SW480 (cell line): Measurements from ENCODE around the gene GPR32.
"Not testable (repeated sequence)": the region's sequence is repeated elsewhere in the genome, so short reads cannot be mapped to it uniquely, and the experiment has no call there.

Source experiments
- DNase-seq: peaks from one replicate; pipeline ENCODE4 v3.0.0-alpha.2; 2016; ENCODE audit warnings: low spot score

Gene GPR32, protein sequence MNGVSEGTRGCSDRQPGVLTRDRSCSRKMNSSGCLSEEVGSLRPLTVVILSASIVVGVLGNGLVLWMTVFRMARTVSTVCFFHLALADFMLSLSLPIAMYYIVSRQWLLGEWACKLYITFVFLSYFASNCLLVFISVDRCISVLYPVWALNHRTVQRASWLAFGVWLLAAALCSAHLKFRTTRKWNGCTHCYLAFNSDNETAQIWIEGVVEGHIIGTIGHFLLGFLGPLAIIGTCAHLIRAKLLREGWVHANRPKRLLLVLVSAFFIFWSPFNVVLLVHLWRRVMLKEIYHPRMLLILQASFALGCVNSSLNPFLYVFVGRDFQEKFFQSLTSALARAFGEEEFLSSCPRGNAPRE

DNA sequence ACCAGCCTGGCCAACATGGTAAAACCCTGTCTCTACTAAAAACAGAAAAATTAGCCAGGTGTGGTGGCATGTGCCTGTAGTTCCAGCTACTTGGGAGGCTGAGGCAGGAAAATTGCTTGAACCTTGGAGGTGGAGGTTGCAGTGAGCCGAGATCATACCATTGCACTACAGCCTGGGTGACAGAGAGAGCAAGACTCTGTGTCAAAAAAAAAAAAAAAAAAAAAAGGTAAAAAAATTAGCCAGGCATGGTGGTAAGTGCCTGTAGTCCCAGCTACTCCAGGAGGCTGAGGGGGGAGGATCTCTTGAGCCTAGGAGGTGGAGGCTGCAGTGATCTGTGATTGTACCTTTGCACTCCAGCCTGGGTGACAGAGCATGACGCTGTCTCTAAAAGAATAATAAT is at the start of gene GPR32:
TSS of gene GPR32 (plus strand) at position 301 of the 400 bp plus-strand sequence. CDS start 137 bp downstream, outside the sequence.
- DNase-seq, result not testable (repeated sequence)

DNA sequence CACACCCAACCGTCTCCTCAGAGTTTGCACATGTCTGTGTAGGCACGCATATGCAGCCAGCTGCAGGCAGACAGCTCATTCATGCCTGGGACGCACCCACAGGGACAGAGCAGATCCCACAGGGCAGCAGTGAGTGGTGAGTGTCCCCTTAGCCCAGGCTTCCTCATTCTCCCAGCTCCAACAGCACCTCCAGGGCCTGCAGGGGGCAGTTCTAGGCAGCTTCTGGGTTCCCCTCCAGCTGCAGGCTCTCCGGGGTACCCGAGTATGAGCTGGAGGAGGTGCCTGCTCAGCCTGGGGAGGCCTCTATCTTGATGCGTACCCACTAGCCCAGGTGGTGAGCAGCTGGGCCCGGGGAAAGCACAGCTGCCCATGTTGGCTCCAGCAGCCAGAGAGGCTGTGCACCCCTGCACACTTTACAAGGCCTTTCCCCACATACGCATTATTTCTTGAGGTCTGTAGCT is 49.3 kb upstream of the GPR32 start:
- DNase-seq, result peak; percentile 82

DNA sequence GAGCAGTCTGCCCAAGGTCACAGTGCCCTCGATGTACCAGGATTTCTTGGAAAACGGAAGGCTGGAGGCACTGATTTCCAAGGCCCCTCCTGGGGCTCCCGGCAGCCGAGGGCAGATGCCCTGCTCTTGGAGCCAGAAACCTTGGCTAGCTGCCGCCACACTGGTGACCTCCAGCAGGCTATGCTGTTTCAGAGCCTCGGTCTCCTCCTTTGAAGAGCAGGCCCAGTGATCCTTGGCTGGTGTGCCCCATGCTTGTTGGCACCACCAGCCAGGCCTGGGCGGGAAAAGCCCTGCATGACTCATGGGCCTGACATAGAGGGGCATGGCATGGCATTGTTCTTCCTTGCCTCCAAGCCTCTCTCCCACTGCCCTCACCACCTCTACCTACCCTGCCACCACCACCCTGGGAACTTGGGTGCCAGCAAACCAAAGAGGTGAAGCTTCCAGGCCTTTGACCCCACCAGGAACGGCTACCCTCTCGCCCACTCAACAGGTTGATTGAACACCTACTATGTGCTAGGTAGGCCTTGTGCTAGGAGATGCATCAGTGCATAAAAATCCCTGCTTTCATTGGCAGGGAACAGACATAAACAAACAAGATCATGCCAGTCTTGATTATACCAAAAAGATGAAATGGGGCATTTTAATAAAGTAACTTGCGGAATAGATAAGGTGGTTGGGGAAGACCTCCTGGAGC is 48.7 kb upstream of the GPR32 start:
- peak; percentile 68 for DNase-seq

DNA sequence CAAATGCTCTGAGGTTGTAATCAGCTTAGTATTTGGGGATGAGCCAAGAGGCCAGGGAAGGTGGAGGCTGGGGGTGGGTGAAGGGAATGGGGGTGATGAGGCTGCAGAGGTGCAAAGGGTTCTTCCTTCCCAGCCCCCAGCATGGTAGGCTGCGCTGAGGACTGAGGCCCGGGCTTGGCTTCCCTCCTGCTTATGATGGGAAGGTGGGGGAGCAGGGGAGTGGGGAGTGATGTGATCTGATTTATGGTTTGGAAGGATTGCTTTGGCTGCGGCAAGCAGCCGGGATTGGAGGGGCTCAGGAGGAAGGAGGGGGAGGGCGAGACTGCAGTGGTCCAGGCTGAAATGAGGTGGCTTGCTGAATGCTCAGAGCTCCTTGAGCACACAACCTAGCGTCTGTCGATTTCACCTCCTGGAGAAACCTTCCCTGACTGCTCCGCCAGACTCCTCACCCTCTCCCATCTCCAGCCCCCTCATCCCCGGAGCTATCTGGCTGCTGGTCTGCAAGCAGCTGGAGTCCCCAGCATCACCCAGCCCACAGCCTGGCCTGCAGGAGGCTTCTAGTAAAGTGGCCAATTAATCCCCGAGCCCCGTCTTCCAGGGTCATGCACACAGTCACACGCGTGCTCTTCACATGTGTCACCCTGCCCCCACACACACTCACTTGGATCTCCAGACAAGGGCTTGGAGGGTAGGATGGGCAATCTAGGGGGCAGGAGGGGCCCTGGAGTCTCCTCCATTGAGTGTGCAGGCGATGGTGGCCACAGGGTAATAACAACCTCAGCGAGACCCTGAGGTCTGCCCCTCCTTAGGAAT is 47.9 kb upstream of the GPR32 start:
- no peak for DNase-seq

DNA sequence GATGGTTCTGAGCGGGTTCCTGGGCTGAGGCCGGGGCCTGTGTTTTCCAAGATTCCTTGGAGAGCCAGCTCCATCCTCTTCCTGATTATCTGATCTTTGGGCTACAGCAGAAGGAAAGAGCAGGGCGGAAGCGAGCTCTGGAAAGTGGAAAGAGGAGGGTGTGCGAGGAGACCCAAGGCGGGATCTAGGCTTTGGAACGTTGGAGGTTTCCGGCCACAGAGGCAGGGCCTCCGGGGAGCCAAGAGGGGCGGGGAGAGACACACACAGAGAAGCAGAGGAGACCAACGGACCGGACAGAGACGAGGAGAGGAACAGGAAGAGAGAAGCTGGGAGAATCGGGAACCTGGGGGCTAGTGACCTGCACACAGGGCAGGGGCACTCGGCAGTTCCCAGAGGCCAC is 47.2 kb upstream of the GPR32 start, which contains the start of gene CLEC11A:
TSS of gene CLEC11A (plus strand) at position 296 of the 400 bp plus-strand sequence. CDS start 162 bp downstream, outside the sequence.
- no peak for DNase-seq

DNA sequence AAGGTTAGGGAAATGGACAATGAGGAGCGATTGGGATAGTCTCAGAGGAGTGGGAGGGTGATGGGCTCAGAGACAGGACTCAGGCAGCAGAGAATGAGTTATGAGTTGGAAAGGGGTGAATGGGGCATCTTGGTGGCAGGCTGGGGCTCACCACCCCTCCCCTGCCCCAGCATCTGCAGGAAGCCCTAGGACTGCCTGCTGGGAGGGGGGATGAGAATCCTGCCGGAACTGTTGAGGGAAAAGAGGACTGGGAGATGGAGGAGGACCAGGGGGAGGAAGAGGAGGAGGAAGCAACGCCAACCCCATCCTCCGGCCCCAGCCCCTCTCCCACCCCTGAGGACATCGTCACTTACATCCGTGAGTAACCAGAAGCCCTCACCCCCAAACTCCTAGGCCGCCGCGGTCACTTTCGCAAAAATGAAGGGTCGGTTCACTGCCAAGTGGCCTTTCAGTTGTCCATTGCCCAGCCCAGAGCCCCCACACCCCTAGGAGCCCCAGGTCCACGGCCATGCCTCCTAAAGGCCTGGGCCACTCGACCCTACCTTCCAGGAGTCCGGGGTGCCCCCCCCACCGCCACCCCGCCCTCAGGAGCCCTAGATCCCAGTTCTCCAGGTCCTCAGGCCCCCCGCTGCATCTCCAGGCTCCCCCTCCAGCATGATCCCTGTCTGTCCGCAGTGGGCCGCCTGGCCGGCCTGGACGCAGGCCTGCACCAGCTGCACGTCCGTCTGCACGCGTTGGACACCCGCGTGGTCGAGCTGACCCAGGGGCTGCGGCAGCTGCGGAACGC is 46.3 kb upstream of the GPR32 start:
- DNase-seq, result no peak

DNA sequence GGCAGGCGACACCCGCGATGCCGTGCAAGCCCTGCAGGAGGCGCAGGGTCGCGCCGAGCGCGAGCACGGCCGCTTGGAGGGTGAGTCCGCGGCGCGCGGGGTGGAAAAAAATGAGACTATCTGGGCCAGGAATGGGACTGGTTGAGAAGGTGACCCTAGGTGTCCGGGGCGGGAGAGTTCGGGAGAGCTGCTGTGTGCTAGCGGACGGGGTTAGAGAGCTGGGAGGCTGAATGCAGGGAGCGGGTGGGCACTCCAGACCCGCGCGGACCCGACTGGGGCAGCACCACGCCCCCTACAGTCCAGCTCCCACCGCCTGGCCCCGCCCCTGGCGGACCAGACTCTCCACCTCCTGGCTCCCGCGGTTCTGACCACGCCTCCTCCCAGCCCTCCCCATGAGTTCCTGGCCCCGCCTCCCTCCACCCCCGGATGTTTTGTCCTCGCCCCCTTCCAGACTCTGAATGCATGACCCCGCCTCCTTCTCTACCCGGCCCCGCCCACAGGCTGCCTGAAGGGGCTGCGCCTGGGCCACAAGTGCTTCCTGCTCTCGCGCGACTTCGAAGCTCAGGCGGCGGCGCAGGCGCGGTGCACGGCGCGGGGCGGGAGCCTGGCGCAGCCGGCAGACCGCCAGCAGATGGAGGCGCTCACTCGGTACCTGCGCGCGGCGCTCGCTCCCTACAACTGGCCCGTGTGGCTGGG is 45.6 kb upstream of the GPR32 start:
- DNase-seq, result peak; percentile 99

DNA sequence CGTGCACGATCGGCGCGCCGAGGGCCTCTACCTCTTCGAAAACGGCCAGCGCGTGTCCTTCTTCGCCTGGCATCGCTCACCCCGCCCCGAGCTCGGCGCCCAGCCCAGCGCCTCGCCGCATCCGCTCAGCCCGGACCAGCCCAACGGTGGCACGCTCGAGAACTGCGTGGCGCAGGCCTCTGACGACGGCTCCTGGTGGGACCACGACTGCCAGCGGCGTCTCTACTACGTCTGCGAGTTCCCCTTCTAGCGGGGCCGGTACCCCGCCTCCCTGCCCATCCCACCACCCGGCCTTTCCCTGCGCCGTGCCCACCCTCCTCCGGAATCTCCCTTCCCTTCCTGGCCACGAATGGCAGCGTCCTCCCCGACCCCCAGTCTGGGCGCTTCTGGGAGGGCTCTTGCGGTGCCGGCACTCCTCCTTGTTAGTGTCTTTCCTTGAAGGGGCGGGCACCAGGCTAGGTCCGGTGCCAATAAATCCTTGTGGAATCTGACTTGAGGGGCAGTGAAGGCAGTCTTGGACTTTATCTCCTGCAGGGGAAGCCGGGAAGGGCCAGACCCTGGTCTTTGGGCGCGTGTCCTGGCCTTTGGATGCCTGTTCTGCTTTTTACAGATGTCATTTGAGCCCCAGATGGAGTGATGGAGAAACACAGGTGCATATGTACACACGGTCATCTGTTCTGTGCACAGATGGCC is 44.9 kb upstream of the GPR32 start:
- DNase-seq, result no peak

DNA sequence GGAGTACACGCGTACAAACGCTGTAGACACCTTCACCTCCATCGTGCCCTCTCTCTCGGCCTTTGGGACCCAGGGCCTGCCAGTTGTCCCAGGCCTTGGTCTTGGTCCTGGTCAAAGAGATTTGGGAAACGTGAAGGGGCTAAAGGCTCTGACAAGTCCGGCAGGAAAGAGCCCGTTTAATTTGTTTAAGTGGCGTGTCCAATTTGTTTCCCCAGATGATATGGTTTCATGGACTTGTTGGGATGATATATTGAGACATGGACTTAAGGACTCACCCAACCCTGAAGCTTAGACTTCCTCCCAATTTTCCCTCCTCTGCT is 44.4 kb upstream of the GPR32 start:
- DNase-seq, result no peak

DNA sequence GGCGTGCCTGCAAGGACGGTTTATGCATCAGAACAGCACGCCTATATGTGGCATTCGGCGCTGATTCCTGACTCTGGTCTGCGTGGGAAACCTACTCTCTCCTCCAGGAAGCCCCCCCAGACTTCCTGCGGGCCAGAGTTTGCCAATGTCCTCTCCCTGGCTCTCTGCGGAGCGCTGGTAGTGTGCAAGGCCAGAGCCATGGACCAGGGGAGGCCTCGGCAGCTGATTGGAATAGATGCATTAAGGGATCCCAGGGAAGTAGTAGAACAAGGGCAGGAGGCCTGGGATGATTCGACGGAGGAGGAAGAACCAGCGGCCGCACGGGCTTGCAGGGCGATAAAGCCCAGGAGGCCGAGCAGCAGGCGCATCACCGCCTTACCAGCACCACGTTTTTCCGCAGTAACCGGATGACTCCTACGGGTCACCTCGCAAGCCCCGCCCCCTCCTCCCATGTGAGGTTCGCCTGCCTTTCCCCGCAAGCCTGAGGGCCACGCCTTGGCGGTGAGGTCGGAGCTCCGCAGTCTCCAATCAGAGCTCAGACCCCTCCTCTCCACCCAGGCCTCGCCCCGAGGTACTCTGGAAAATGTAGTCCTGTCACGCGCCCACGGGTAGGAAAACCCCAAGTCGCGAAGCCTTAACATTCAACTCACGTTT is 42.1 kb upstream of the GPR32 start:
- DNase-seq, result no peak

DNA sequence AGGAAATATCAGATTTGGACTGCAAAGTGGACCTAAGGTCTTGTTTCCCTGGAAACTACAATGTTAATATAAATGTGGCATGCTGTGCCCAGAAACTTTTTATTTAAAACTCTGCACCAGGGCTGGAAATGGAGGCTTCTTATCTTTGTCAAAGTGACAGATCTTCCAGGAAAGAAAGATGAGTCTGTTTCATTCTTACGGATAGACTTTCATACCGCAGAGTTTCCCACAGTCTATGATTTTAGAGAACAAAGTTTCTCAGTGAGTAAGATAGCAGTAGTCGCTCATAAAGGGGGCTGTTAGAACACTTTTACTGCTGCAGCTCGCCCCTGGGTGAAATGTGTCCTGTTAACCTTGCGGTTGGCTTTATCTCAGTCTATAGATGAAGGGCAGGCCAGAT is 40.4 kb upstream of the GPR32 start:
- DNase-seq, result no peak

DNA sequence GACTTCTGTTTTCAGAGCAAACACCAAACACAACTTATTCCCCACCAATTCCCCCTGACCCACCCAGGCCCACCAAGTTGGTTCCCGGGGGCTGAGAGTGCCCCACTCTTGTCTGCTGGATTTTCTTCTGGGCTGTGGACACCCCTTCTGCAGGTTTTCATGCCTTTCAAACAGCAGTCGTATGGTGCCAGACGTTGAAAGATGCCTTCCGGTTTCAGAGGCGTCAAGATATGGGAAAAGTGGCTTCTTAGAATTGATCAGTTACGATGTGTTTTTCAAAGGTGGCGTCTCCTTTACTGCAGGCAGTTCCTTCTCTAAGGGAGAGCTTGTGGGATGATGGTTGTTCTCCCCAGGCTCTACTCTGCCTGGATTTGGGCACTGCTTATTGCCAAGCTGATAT is 34.4 kb upstream of the GPR32 start:
- no peak for DNase-seq

DNA sequence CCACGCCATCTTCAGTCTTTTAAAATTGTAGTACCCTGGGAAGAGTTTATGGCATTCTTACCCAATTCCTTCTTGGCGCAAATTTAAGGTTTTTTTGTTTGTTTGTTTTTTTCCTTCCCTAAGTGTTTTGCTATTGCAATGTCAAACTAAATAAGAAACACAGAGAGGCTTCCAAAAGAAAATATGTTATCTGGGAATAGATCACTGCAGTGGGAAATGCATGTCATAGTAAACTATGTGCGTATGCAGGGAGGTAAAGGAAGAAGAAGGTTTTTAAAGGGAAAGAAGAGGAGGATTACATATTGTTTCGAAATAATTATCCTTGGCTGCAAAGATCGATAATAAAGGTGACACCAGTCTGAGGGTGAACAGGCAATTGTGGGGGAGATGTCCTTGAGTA is 33.9 kb upstream of the GPR32 start:
- no peak for DNase-seq

DNA sequence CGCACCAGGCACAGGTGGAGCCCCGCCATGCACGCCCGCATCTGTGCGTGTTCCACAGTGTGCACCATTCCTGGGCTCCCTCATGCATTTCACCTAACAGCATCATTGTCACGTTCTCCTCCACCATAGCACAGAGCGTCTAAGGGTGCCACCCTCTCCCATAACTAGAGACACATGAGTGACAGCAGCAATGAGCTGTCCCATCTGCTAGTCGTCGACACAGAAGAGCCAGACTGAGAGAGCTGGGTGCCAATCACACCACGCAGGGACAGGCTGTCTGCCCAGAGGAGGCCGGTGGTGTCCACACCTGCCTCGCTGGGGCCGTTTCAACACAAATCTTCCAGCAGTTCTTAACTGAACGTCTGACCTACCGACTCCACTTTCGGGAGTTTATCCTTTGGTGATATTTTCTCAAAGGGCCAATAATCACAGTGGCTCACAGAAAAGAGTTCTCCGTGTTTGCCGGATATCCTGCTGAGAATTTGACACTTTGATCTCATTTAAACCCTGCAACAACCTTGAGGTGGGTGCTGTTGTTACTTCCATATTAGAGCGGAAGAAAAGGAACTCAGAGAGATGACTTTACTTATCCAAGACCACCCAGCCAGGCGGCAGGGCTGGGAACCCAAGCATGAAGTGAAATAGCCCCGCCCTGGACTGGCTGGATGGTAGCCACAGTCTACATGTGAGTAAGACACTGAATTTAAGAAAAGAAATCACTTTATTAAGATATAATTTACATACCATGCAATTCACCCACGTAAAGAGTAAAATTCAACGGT is 30.9 kb upstream of the GPR32 start:
- no peak for DNase-seq

DNA sequence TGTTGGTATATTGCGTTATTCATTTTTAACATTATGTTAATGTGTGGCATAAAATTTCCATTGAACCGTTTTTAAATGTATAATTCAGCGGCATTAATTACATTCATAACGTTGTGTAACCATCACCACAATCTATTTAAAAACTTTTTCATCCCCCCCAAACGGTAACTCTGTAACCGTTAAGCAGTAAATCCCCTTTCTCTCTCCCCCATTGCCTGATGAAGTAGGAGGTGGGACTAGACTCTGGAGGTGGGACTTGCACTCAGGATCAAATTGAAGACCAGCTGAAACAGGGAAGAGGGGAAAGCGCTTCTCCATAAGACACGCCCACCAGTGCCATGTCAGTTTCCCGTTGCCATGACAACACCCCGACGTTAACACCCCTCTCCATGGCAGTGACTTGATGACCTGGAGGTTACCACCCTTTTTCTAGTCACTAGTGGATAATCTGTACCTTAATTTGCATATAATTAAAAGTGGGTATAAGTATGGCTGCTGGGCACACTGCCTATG is 30.3 kb upstream of the GPR32 start:
- no peak for DNase-seq

DNA sequence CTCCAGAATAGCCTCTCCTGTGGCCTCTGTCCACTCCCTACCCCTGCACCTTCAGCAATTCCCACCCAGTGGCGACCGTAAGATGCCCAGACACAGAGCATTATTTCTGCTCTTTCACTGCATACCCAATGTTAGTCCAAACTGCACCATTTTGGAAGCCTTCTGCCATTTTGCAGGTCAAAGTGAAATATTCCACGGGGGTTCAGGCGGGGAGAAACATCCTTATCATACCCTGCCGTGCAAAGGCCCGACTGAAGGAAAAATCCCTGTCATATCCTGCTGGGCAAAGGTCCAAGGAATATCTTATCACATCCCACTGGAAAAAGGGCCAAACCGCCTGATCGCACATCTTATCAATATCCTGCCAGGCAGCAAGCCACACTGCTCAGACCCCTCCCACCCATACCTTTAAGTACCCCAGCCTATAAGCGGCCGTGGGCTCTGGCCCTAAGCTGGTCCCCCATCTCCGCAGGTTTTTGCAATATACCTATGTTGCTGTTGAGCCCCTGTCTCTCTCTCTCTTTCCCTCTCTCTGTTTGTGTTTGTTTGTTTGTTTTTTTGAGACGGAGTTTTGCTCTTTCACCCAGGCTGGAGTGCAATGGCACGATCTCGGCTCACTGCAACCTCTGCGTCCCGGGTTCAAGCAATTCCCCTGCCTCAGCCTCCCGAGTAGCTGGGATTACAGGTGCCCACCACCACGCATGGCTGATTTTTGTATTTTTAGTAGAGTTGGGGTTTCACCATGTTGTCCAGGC is 28.9 kb upstream of the GPR32 start:
- no peak for DNase-seq

DNA sequence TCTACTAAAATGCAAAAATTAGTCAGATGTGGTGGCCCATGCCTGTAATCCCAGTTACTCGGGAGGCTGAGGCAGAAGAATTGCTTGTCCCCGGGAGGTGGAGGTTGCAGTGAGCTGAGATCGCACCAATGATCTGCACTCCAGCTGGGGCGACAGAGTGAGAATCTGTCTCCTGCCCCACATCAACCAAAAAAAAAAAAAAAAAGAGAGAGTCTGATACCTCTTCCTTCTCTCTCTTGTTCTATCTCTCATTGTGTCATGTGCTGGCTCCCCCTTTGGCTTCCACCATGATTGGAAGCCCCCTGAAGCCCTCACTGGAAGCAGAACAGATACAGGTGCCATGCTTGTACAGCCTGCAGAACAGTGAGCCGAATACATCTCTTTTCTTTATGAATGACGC is 26.7 kb upstream of the GPR32 start:
- DNase-seq, result no peak

DNA sequence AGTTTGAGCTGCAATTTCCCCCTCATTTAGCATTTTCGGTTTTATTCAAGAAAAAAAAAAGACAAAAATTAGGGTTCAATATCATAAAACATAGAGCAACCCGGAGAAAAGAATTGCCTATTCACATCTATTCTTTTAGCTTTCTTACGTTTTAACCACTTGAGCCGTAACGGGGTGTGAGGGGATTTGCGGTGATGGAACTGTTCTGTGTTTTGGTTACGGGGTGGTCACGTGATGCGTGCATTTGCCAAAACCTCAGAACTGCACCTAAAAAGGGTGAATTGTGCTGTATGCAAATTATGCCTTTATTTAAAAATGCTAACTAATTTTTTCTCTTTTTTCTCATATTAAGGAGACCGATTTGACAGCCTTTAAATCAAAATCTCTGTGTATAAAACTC is 25.0 kb upstream of the GPR32 start:
- no peak for DNase-seq
